ENCODE measurements around the gene POU5F1. TPM values are rescaled to one million over a fixed set of nuclear protein-coding genes. Genes with fewer than 3 reads are reported as not detected.
"Not testable (repeated sequence)": the region's sequence is repeated elsewhere in the genome, so short reads cannot be mapped to it uniquely, and the experiment has no call there.

Gene POU5F1
- total RNA-seq (1 to 10 TPM in 2 of 9 donors, under 1 TPM in 1, not detected in 6; 0.17 to 2.8 (median 2.2) TPM), polyA plus RNA-seq (under 1 TPM in 1 of 3 donors, not detected in 2; 0.24 TPM)
- long read RNA-seq, donor 1: 0 reads
- long read RNA-seq, donor 2: 0 reads
- long read RNA-seq, donor 3: 0 reads
- long read RNA-seq, donor 4: 0 reads
- long read RNA-seq, donor 5: 0 reads
- long read RNA-seq, donor 6: 0 reads
- long read RNA-seq, donor 7: 0 reads
- long read RNA-seq, donor 8: 0 reads
- long read RNA-seq, donor 9: 0 reads
- long read RNA-seq, donor 10: 0 reads

GRCh38 chr6:31170600-31170881 is at the start of gene POU5F1:
POU5F1 (minus strand) TSS chr6:31170682; CDS start chr6:31170620, 62 bp downstream.
- H3K9me3 ChIP-seq (replicated peaks in 1 of 3): no peaks in the 10 kb centered on the region
- no peak for DNase-seq
- no peaks in the 10 kb centered on the region for H3K4me1 ChIP-seq (replicated peaks in 1 of 2)
- H3K4me3 ChIP-seq: no peak within 1 kb of the TSS
- H3K27me3 ChIP-seq: no peaks in the 10 kb centered on the region
- no peak within 1 kb of the TSS for H3K27ac ChIP-seq
- H3K36me3 ChIP-seq (replicated peaks in 1 of 2): no peaks in the 10 kb centered on the region
- TF ChIP-seq, protein P1, sequence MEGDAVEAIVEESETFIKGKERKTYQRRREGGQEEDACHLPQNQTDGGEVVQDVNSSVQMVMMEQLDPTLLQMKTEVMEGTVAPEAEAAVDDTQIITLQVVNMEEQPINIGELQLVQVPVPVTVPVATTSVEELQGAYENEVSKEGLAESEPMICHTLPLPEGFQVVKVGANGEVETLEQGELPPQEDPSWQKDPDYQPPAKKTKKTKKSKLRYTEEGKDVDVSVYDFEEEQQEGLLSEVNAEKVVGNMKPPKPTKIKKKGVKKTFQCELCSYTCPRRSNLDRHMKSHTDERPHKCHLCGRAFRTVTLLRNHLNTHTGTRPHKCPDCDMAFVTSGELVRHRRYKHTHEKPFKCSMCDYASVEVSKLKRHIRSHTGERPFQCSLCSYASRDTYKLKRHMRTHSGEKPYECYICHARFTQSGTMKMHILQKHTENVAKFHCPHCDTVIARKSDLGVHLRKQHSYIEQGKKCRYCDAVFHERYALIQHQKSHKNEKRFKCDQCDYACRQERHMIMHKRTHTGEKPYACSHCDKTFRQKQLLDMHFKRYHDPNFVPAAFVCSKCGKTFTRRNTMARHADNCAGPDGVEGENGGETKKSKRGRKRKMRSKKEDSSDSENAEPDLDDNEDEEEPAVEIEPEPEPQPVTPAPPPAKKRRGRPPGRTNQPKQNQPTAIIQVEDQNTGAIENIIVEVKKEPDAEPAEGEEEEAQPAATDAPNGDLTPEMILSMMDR (IDR thresholded peaks at IDR 0.05): no peak
- TF ChIP-seq POLR2A (IDR thresholded peaks at IDR 0.05): no peak
- WGBS, 4 donors: 60 to 86% (median 68%) methylated on average over 3 to 9 of the region's 9 CpGs
- intact Hi-C loops (cut with DNase I): loop anchor here in 1 of 2 donors (10.0 kb wide), 1 partner anchor 1034 kb away; no protein-coding TSS in a partner anchor

GRCh38 chr6:31216208-31216898 is 45.9 kb upstream of the POU5F1 start:
- 69 to 78% (median 77%) methylated on average over 7 of the region's 7 CpGs for WGBS, 4 donors
- peak overlapping the region in 1 of 5 donors; percentile 49 for H3K27ac ChIP-seq

GRCh38 chr6:31215216-31215615 is 44.7 kb upstream of the POU5F1 start:
- WGBS, 4 donors: 39 to 58% (median 54%) methylated on average over 2 of the region's 2 CpGs
- H3K27me3 ChIP-seq; H3K9me3 ChIP-seq (replicated peaks in 1 of 3); H3K4me1 ChIP-seq (replicated peaks in 1 of 2); H3K27ac ChIP-seq; H3K36me3 ChIP-seq (replicated peaks in 1 of 2); DNase-seq; intact Hi-C loops (cut with DNase I); H3K4me3 ChIP-seq: not testable (repeated sequence)

More at GRCh38 chr6:31216208-31216898, 45.9 kb upstream of the POU5F1 start:
- no peaks in the 10 kb centered on the region for H3K9me3 ChIP-seq (replicated peaks in 1 of 3)
- intact Hi-C loops (cut with DNase I): no loop called here
- no peaks in the 10 kb centered on the region for H3K4me1 ChIP-seq (replicated peaks in 1 of 2)
- H3K4me3 ChIP-seq: no peak overlapping the region
- DNase-seq: no peak
- H3K36me3 ChIP-seq (replicated peaks in 1 of 2): no peaks in the 10 kb centered on the region
- TF ChIP-seq POLR2A (IDR thresholded peaks at IDR 0.05): no peak
- TF ChIP-seq, protein P1 (IDR thresholded peaks at IDR 0.05): no peak
- H3K27me3 ChIP-seq: no peaks in the 10 kb centered on the region

DNA sequence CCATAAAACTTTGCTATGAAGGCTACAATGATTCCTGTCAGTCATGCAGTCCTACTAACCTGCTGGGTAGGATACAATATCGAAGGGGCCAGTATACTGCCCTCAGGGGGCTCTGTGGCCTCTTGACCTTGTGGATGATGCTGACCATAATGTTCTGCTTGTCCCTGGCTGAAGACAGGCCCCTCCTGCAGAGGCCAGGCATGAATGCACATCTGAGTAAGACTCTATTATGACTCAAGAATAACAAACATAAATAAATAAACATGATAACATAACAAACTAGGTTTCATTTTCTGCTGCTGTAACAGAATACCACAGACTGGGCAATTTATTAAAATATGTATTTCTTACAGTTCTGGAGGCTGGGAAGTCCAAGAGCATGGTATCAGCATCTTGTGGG is 44.0 kb upstream of the POU5F1 start:
- 66 to 73% (median 72%) methylated on average over 1 of the region's 1 CpG for WGBS, 4 donors
- intact Hi-C loops (cut with DNase I): no loop called here

GRCh38 chr6:31210741-31211532 is 40.5 kb upstream of the POU5F1 start:
- 66 to 86% (median 77%) methylated on average over 5 of the region's 5 CpGs for WGBS, 4 donors
- DNase-seq: peak in 1 of 7 donors; percentile 25
- H3K4me3 ChIP-seq: no peak overlapping the region
- H3K36me3 ChIP-seq (replicated peaks in 1 of 2): no peaks in the 10 kb centered on the region
- TF ChIP-seq, protein P1 (IDR thresholded peaks at IDR 0.05): no peak
- no peak for TF ChIP-seq POLR2A (IDR thresholded peaks at IDR 0.05)
- H3K27ac ChIP-seq: no peak overlapping the region
- intact Hi-C loops (cut with DNase I): no loop called here
- no peaks in the 10 kb centered on the region for H3K4me1 ChIP-seq (replicated peaks in 1 of 2)
- H3K27me3 ChIP-seq: no peaks in the 10 kb centered on the region
- no peaks in the 10 kb centered on the region for H3K9me3 ChIP-seq (replicated peaks in 1 of 3)

More for the DNA sequence above, 44.0 kb upstream of the POU5F1 start:
- Histone ChIP-seq H3K9me3 (replicated peaks in 1 of 3) (no peaks in the 10 kb centered on the region), H3K27ac (no peak overlapping the region), H3K4me3 (no peak overlapping the region), H3K27me3 (no peaks in the 10 kb centered on the region), H3K4me1 (replicated peaks in 1 of 2) (no peaks in the 10 kb centered on the region), H3K36me3 (replicated peaks in 1 of 2) (no peaks in the 10 kb centered on the region)
- TF ChIP-seq POLR2A (IDR thresholded peaks at IDR 0.05): no peak
- no peak for DNase-seq

All from adrenal gland (tissue), 19 donors.